IPS-18a (cell line): ENCODE data around the gene PTPRG.

Experiments used
- H3K27ac ChIP-seq: one replicate; pipeline ENCODE4 v1.5.1; 2013; ENCODE audit warnings: low read length
- H3K27me3 ChIP-seq: one replicate; pipeline ENCODE4 v1.6.1; 2013; ENCODE audit warnings: mild to moderate bottlenecking, low read length; ENCODE audit not compliant: control insufficient read depth, insufficient read depth
- H3K36me3 ChIP-seq: one replicate; pipeline ENCODE4 v1.6.1; 2013; ENCODE audit warnings: low read depth, low read length; ENCODE audit not compliant: control insufficient read depth
- H3K4me1 ChIP-seq: one replicate; pipeline ENCODE4 v1.6.1; 2013; ENCODE audit warnings: low read depth, low read length; ENCODE audit not compliant: control insufficient read depth
- H3K4me3 ChIP-seq: one replicate; pipeline ENCODE4 v1.5.1; 2013; ENCODE audit warnings: low read length
- H3K9ac ChIP-seq: one replicate; pipeline ENCODE4 v1.6.1; 2013; ENCODE audit warnings: mild to moderate bottlenecking, low read length, moderate library complexity
- H3K9me3 ChIP-seq: one replicate; pipeline ENCODE4 v1.6.1; 2013; ENCODE audit warnings: low read depth, low read length; ENCODE audit not compliant: control insufficient read depth

PTPRG gene

GRCh38 chr3:62208385-62208784, 647.0 kb downstream of the PTPRG start:
- no peak overlapping the region for H3K27ac ChIP-seq
- H3K36me3 ChIP-seq = peaks cover 7% of the 10 kb centered on the region
- H3K9ac ChIP-seq = no peak overlapping the region
- no peaks in the 10 kb centered on the region for H3K9me3 ChIP-seq
- H3K27me3 ChIP-seq = no peaks in the 10 kb centered on the region
- no peak overlapping the region for H3K4me3 ChIP-seq
- H3K4me1 ChIP-seq = no peaks in the 10 kb centered on the region

GRCh38 chr3:62209101-62209500, 647.7 kb downstream of the PTPRG start:
- no peaks in the 10 kb centered on the region for H3K27me3 ChIP-seq
- H3K4me1 ChIP-seq = no peaks in the 10 kb centered on the region
- H3K27ac ChIP-seq = no peak overlapping the region
- H3K9me3 ChIP-seq = no peaks in the 10 kb centered on the region
- H3K9ac ChIP-seq = no peak overlapping the region
- H3K4me3 ChIP-seq = no peak overlapping the region
- peaks cover under 1% of the 10 kb centered on the region for H3K36me3 ChIP-seq

GRCh38 chr3:62210011-62210410, 648.6 kb downstream of the PTPRG start:
- Histone ChIP-seq H3K9ac (no peak overlapping the region), H3K27me3 (no peaks in the 10 kb centered on the region), H3K4me1 (no peaks in the 10 kb centered on the region), H3K27ac (no peak overlapping the region), H3K4me3 (no peak overlapping the region), H3K9me3 (no peaks in the 10 kb centered on the region), H3K36me3 (no peaks in the 10 kb centered on the region)

- Histone ChIP-seq H3K4me1 (no peaks in the 10 kb centered on the region), H3K9ac (no peak overlapping the region), H3K27ac (no peak overlapping the region), H3K27me3 (no peaks in the 10 kb centered on the region), H3K36me3 (no peaks in the 10 kb centered on the region), H3K4me3 (no peak overlapping the region), H3K9me3 (no peaks in the 10 kb centered on the region)
These were observed 650.5 kb downstream of the PTPRG start for GRCh38 chr3:62211675-62212429.

- Histone ChIP-seq H3K27me3 (no peaks in the 10 kb centered on the region), H3K4me3 (no peak overlapping the region), H3K36me3 (peaks cover 5% of the 10 kb centered on the region), H3K9ac (no peak overlapping the region), H3K4me1 (no peaks in the 10 kb centered on the region), H3K9me3 (no peaks in the 10 kb centered on the region), H3K27ac (no peak overlapping the region)
These were observed 653.5 kb downstream of the PTPRG start for GRCh38 chr3:62214850-62215249.

GRCh38 chr3:62220616-62221015, 659.2 kb downstream of the PTPRG start:
- no peak overlapping the region for H3K4me3 ChIP-seq
- H3K27me3 ChIP-seq = no peaks in the 10 kb centered on the region
- peaks cover 15% of the 10 kb centered on the region for H3K36me3 ChIP-seq
- H3K4me1 ChIP-seq = no peaks in the 10 kb centered on the region
- H3K9ac ChIP-seq = no peak overlapping the region
- H3K9me3 ChIP-seq = no peaks in the 10 kb centered on the region
- H3K27ac ChIP-seq = no peak overlapping the region

GRCh38 chr3:62225051-62225450, 663.7 kb downstream of the PTPRG start:
- no peaks in the 10 kb centered on the region for H3K27me3 ChIP-seq
- peaks cover 10% of the 10 kb centered on the region for H3K36me3 ChIP-seq
- H3K9ac ChIP-seq = no peak overlapping the region
- H3K9me3 ChIP-seq = no peaks in the 10 kb centered on the region
- no peak overlapping the region for H3K27ac ChIP-seq
- no peak overlapping the region for H3K4me3 ChIP-seq
- H3K4me1 ChIP-seq = peaks cover 8% of the 10 kb centered on the region

- no peaks in the 10 kb centered on the region for H3K9me3 ChIP-seq
- H3K4me1 ChIP-seq = peaks cover 8% of the 10 kb centered on the region
- H3K36me3 ChIP-seq = peaks cover 5% of the 10 kb centered on the region
- H3K4me3 ChIP-seq = no peak overlapping the region
- H3K27ac ChIP-seq = no peak overlapping the region
- no peak overlapping the region for H3K9ac ChIP-seq
- no peaks in the 10 kb centered on the region for H3K27me3 ChIP-seq
These were observed 665.4 kb downstream of the PTPRG start for GRCh38 chr3:62226601-62227339.

- H3K27me3 ChIP-seq = no peaks in the 10 kb centered on the region
- H3K27ac ChIP-seq = no peak overlapping the region
- no peaks in the 10 kb centered on the region for H3K36me3 ChIP-seq
- peaks cover 8% of the 10 kb centered on the region for H3K4me1 ChIP-seq
- H3K4me3 ChIP-seq = no peak overlapping the region
- H3K9ac ChIP-seq = no peak overlapping the region
- no peaks in the 10 kb centered on the region for H3K9me3 ChIP-seq
These were observed 667.1 kb downstream of the PTPRG start for GRCh38 chr3:62228467-62228866.

- H3K36me3 ChIP-seq = no peaks in the 10 kb centered on the region
- H3K27me3 ChIP-seq = no peaks in the 10 kb centered on the region
- no peaks in the 10 kb centered on the region for H3K9me3 ChIP-seq
- no peak overlapping the region for H3K9ac ChIP-seq
- H3K27ac ChIP-seq = no peak overlapping the region
- no peak overlapping the region for H3K4me3 ChIP-seq
- H3K4me1 ChIP-seq = peaks cover 8% of the 10 kb centered on the region
These were observed 667.8 kb downstream of the PTPRG start for GRCh38 chr3:62229211-62229610.

- Histone ChIP-seq H3K27me3 (no peaks in the 10 kb centered on the region), H3K27ac (no peak overlapping the region), H3K4me3 (no peak overlapping the region), H3K4me1 (peaks cover 8% of the 10 kb centered on the region), H3K9me3 (no peaks in the 10 kb centered on the region), H3K36me3 (no peaks in the 10 kb centered on the region), H3K9ac (no peak overlapping the region)
These were observed 668.5 kb downstream of the PTPRG start for GRCh38 chr3:62229908-62230307.

GRCh38 chr3:62233065-62233464, 671.7 kb downstream of the PTPRG start:
- Histone ChIP-seq H3K4me3 (no peak overlapping the region), H3K27me3 (no peaks in the 10 kb centered on the region), H3K9me3 (no peaks in the 10 kb centered on the region)

More at GRCh38 chr3:62233065-62233464, 671.7 kb downstream of the PTPRG start:
- no peak overlapping the region for H3K9ac ChIP-seq
- peaks cover 8% of the 10 kb centered on the region for H3K4me1 ChIP-seq
- H3K27ac ChIP-seq = no peak overlapping the region
- no peaks in the 10 kb centered on the region for H3K36me3 ChIP-seq
